ENCODE measurements around the gene USP7. TPM values are rescaled to one million over a fixed set of nuclear protein-coding genes. Genes with fewer than 3 reads are reported as not detected.
"Not testable (repeated sequence)": the region's sequence is repeated elsewhere in the genome, so short reads cannot be mapped to it uniquely, and the experiment has no call there.

The USP7 gene
- total RNA-seq, 4 donors from 2014 or later: 58.8 to 94.3 (median 82.4) TPM

DNA sequence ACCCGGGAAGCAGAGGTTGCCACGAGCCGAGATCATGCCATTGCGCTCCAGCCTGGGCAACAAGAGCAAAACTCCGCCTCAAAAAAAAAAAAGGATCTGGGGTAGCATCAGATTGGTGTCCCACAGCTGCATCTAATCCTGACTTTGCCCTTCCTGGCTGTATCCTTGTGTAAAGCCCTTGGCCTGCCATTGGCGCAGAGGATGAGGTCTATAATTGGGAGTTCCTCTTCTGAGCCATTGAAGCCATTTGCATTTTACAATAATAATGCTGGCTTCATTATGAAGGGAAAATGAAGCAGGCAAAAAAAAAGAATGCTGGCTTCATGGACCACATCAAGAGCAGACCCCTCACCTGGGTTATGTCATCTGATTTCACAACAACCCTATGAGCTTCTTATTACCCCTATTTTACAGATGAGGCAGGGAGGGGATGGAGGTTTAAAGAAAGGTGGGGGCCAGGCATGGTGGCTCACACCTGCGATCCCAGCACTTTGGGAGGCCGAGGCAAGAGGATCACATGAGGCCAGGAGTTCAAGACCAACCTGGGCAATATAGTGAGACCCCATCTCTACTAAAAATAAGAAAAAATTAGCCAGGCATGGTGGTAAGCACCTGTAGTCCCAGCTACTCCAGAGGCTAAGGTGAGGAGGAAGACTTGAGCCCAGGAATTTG is 82.7 kb downstream of the USP7 start:
- WGBS, 2 donors (ENCODE audit: low coverage in 1 of 2): 88 to 100% methylated on average over 1 to 5 of the region's 8 CpGs
- Histone ChIP-seq H3K4me1 (peaks cover 0 to 14% (median 7%) of the 10 kb centered on the region in 3 donors), H3K4me3 (no peak overlapping the region), H3K27me3 (peaks cover 60% of the 10 kb centered on the region), H3K36me3 (no peaks in the 10 kb centered on the region), H3K27ac (no peak overlapping the region), H3K9me3 (no peaks in the 10 kb centered on the region)
- ATAC-seq: no peak
- TF ChIP-seq POLR2AphosphoS5 (IDR thresholded peaks at IDR 0.05): no peak
- TF ChIP-seq EP300 (IDR thresholded peaks at IDR 0.05): no peak
- no peak for TF ChIP-seq POLR2A (IDR thresholded peaks at IDR 0.05)
- TF ChIP-seq, protein P1, sequence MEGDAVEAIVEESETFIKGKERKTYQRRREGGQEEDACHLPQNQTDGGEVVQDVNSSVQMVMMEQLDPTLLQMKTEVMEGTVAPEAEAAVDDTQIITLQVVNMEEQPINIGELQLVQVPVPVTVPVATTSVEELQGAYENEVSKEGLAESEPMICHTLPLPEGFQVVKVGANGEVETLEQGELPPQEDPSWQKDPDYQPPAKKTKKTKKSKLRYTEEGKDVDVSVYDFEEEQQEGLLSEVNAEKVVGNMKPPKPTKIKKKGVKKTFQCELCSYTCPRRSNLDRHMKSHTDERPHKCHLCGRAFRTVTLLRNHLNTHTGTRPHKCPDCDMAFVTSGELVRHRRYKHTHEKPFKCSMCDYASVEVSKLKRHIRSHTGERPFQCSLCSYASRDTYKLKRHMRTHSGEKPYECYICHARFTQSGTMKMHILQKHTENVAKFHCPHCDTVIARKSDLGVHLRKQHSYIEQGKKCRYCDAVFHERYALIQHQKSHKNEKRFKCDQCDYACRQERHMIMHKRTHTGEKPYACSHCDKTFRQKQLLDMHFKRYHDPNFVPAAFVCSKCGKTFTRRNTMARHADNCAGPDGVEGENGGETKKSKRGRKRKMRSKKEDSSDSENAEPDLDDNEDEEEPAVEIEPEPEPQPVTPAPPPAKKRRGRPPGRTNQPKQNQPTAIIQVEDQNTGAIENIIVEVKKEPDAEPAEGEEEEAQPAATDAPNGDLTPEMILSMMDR (IDR thresholded peaks at IDR 0.05): no peak

DNA sequence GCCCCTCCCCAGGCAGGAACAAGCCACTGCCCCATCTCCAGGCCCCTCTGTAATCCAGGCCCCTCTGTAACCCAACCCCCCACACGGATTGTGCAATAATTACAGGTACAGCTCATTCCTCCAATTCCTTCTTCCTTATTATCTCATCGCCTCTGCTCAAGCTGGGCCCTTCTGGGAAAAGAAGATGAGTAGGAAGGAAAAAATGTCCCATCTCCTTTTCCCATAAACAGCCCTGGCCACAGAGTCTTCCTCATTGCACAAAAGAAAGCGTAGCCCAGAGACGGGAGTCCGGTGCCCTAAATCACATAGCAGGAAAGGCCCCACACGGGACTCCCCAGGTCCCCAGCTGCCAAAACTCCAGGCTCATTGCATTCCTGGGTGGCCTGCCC is 85.2 kb downstream of the USP7 start:
- peaks cover 38% of the 10 kb centered on the region for H3K27me3 ChIP-seq
- TF ChIP-seq, protein P1 (IDR thresholded peaks at IDR 0.05): no peak
- TF ChIP-seq EP300 (IDR thresholded peaks at IDR 0.05) (no peak), POLR2A (IDR thresholded peaks at IDR 0.05) (no peak), POLR2AphosphoS5 (IDR thresholded peaks at IDR 0.05) (no peak)
- H3K36me3 ChIP-seq: no peaks in the 10 kb centered on the region
- no peaks in the 10 kb centered on the region for H3K9me3 ChIP-seq
- no peak overlapping the region for H3K4me3 ChIP-seq
- H3K27ac ChIP-seq: no peak overlapping the region
- peaks cover 0 to 6% (median 2%) of the 10 kb centered on the region in 3 donors for H3K4me1 ChIP-seq
- ATAC-seq: peak; percentile 70
- WGBS, 2 donors (ENCODE audit: low coverage in 1 of 2): 54 to 75% methylated on average over 2 to 6 of the region's 6 CpGs

DNA sequence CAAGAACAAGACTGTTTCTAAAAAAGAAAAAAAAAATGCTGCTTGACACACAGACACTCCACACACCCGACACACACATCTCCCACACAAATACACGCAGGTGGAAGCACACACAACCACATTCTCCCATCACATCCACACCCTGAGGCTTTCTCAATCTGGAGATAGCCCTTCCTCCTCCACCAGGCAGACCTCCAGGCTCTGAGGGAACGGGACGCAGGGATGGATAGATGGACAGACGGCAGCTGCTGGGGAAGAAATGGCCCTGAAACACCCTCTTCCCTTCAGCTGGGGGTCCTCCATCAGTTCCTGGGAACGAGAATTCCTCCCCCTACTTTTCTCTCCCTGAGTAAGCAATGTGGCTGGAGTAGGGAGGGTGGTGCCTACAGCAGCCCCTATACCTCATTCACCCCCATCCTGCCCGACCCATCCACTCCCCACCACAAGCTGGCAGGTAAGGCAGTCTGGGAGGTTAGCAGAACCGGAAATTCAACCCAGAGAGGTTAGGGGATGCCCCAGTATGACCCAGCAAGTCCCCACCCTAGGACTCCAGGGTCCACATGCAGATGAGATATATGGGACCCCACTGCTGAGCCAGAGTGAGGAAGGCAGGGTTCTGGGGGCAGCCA is 85.7 kb downstream of the USP7 start:
- TF ChIP-seq, protein P1 (IDR thresholded peaks at IDR 0.05): no peak
- TF ChIP-seq POLR2AphosphoS5 (IDR thresholded peaks at IDR 0.05) (no peak), POLR2A (IDR thresholded peaks at IDR 0.05) (no peak), EP300 (IDR thresholded peaks at IDR 0.05) (no peak)
- WGBS, 2 donors (ENCODE audit: low coverage in 1 of 2): 62% methylated on average over 6 of the region's 8 CpGs
- Histone ChIP-seq H3K9me3 (no peaks in the 10 kb centered on the region), H3K36me3 (no peaks in the 10 kb centered on the region), H3K4me1 (peaks cover 0 to 6% (median 2%) of the 10 kb centered on the region in 3 donors), H3K27ac (no peak overlapping the region), H3K27me3 (peaks cover 33% of the 10 kb centered on the region), H3K4me3 (no peak overlapping the region)
- ATAC-seq: no peak

DNA sequence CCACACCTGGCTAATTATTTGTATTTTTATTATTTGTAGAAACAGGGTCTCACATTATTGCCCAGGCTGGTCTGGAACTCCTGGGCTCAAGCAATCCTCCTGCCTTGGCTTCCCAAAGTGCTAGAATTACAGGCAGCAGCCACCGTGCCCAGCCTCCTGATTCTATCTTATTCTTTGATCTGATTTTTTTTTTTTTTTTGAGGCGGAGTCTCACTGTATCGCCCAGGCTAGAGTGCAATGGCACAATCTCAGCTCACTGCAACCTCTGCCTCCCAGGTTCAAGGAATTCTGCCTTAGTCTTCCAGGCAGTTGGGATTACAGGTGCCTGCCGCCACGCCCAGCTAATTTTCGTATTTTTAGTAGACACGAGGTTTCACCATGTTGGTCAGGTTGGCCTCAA is 88.4 kb downstream of the USP7 start:
- not testable (repeated sequence) for H3K27ac ChIP-seq, ATAC-seq, H3K9me3 ChIP-seq, H3K4me1 ChIP-seq, H3K36me3 ChIP-seq, H3K4me3 ChIP-seq
- WGBS, 2 donors (ENCODE audit: low coverage in 1 of 2): 91% methylated on average over 3 of the region's 7 CpGs; no CpG with 5 or more reads in 1 of the 2 donors
- H3K27me3 ChIP-seq: peaks cover 12% of the 10 kb centered on the region

DNA sequence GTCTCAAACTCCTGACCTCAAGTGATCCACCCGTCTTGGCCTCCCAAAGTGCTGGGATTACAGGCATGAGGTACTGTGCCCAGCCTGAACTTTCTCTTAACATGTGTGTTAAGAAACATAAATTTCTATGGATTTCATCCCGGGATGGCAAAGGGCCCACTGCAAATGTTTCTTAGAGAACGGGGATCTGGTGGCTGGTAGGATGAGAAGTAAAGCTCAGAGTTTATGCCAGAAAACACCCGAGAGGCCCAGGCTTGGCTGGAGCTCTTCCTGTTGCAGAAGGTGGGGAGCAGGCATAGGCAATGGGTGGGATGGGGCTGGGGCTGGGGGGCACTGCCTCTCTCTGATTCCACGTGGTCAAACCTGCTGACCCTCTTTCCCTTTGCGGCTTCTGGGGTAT is 89.3 kb downstream of the USP7 start:
- Histone ChIP-seq H3K36me3 (no peaks in the 10 kb centered on the region), H3K27me3 (peaks cover 12% of the 10 kb centered on the region), H3K4me3 (no peak overlapping the region), H3K4me1 (peaks cover 0 to 4% (median 3%) of the 10 kb centered on the region in 3 donors), H3K9me3 (no peaks in the 10 kb centered on the region), H3K27ac (no peak overlapping the region)
- TF ChIP-seq, protein P1 (IDR thresholded peaks at IDR 0.05): no peak
- TF ChIP-seq POLR2AphosphoS5 (IDR thresholded peaks at IDR 0.05) (no peak), POLR2A (IDR thresholded peaks at IDR 0.05) (no peak), EP300 (IDR thresholded peaks at IDR 0.05) (no peak)
- ATAC-seq: no peak
- 55 to 80% methylated on average over 1 to 4 of the region's 6 CpGs for WGBS, 2 donors (ENCODE audit: low coverage in 1 of 2)

DNA sequence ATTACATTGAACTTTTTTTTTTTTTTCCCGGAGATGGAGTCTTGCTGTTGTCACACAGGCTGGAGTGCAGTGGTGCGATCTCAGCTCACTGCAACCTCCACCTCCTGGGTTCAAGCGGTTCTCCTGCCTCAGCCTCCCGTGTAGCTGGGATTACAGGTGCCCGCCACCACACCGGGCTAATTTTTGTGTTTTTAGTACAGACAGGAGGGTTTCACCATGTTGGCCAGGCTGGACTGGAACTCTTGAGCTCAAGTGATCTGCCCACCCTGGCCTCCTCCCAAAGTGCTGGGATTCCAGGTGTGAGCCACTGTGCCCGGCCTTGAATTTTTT is 89.9 kb downstream of the USP7 start:
- H3K27me3 ChIP-seq: peaks cover 11% of the 10 kb centered on the region
- not testable (repeated sequence) for H3K9me3 ChIP-seq, H3K4me3 ChIP-seq, ATAC-seq, H3K4me1 ChIP-seq, H3K36me3 ChIP-seq, H3K27ac ChIP-seq
- 90 to 95% methylated on average over 2 to 7 of the region's 7 CpGs for WGBS, 2 donors (ENCODE audit: low coverage in 1 of 2)

Data from gastroesophageal sphincter (tissue), 4 donors.